Measurements from ENCODE around the gene ZNF425. TPM values are rescaled to one million over a fixed set of nuclear protein-coding genes. Genes with fewer than 3 reads are reported as not detected.

ZNF425 gene
- total and polyA plus RNA-seq, 4 donors: 0.25 to 0.98 (median 0.58) TPM

DNA sequence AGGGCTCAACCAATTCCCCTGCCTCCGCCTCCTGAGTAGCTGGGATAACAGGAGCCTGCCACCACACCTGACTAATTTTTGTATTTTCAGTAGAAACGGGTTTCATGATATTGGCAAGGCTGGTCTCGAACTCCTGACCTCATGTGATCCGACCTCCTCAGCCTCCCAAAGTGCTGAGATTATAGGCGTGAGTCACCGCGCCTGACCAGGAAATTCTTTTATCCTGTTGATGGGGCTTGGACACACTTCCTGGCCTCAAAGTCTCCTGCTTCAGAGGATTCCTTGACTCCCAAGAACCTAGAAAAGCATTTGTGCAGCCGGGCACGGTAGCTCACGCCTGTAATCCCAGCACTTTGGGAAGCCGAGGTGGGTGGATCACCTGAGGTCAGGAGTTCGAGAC is 16.2 kb downstream of the ZNF425 start:
- WGBS: 93% methylated on average over 12 of the region's 12 CpGs
- no peak overlapping the region for H3K27ac ChIP-seq (ENCODE audit: low read depth in 1 of 2, low read length in 2 of 2)
- peaks cover 0 to under 1% (median 0%) of the 10 kb centered on the region in 4 donors for H3K36me3 ChIP-seq (ENCODE audit: control insufficient read depth in 4 of 4, insufficient read depth in 3 of 4, low read depth in 1 of 4, low read length in 3 of 4)
- TF ChIP-seq, protein P1, sequence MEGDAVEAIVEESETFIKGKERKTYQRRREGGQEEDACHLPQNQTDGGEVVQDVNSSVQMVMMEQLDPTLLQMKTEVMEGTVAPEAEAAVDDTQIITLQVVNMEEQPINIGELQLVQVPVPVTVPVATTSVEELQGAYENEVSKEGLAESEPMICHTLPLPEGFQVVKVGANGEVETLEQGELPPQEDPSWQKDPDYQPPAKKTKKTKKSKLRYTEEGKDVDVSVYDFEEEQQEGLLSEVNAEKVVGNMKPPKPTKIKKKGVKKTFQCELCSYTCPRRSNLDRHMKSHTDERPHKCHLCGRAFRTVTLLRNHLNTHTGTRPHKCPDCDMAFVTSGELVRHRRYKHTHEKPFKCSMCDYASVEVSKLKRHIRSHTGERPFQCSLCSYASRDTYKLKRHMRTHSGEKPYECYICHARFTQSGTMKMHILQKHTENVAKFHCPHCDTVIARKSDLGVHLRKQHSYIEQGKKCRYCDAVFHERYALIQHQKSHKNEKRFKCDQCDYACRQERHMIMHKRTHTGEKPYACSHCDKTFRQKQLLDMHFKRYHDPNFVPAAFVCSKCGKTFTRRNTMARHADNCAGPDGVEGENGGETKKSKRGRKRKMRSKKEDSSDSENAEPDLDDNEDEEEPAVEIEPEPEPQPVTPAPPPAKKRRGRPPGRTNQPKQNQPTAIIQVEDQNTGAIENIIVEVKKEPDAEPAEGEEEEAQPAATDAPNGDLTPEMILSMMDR (IDR thresholded peaks at IDR 0.05; ENCODE audit: low read depth, low read length, missing input control): no peak
- TF ChIP-seq RAD21 (IDR thresholded peaks at IDR 0.05): no peak
- TF ChIP-seq, protein P2, sequence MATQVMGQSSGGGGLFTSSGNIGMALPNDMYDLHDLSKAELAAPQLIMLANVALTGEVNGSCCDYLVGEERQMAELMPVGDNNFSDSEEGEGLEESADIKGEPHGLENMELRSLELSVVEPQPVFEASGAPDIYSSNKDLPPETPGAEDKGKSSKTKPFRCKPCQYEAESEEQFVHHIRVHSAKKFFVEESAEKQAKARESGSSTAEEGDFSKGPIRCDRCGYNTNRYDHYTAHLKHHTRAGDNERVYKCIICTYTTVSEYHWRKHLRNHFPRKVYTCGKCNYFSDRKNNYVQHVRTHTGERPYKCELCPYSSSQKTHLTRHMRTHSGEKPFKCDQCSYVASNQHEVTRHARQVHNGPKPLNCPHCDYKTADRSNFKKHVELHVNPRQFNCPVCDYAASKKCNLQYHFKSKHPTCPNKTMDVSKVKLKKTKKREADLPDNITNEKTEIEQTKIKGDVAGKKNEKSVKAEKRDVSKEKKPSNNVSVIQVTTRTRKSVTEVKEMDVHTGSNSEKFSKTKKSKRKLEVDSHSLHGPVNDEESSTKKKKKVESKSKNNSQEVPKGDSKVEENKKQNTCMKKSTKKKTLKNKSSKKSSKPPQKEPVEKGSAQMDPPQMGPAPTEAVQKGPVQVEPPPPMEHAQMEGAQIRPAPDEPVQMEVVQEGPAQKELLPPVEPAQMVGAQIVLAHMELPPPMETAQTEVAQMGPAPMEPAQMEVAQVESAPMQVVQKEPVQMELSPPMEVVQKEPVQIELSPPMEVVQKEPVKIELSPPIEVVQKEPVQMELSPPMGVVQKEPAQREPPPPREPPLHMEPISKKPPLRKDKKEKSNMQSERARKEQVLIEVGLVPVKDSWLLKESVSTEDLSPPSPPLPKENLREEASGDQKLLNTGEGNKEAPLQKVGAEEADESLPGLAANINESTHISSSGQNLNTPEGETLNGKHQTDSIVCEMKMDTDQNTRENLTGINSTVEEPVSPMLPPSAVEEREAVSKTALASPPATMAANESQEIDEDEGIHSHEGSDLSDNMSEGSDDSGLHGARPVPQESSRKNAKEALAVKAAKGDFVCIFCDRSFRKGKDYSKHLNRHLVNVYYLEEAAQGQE (IDR thresholded peaks at IDR 0.05): no peak
- TF ChIP-seq GABPA (IDR thresholded peaks at IDR 0.05 in 1 of 2, conservative IDR thresholded peaks at IDR 0.05 in 1 of 2): no peak
- no peak for TF ChIP-seq TAF1 (conservative IDR thresholded peaks at IDR 0.05)
- no peak for TF ChIP-seq HNF4A (conservative IDR thresholded peaks at IDR 0.05)
- no peak for TF ChIP-seq FOXA1 (IDR thresholded peaks at IDR 0.05)
- TF ChIP-seq RXRA (IDR thresholded peaks at IDR 0.05): no peak
- H3K4me3 ChIP-seq (ENCODE audit: low read depth in 1 of 3, low read length in 3 of 3): no peak overlapping the region
- no peak for DNase-seq (ENCODE audit: low spot score)
- no peak overlapping the region for H3K9ac ChIP-seq (ENCODE audit: low read depth in 1 of 2, low read length in 2 of 2)
- no peaks in the 10 kb centered on the region for H3K9me3 ChIP-seq (ENCODE audit: control insufficient read depth in 4 of 4, low read length in 3 of 4)
- no peaks in the 10 kb centered on the region for H3K4me1 ChIP-seq (ENCODE audit: control insufficient read depth in 4 of 4, insufficient read depth in 4 of 4, low read length in 3 of 4)
- no peaks in the 10 kb centered on the region for H3K27me3 ChIP-seq (ENCODE audit: control insufficient read depth in 4 of 4, insufficient read depth in 4 of 4, low read length in 3 of 4)

DNA sequence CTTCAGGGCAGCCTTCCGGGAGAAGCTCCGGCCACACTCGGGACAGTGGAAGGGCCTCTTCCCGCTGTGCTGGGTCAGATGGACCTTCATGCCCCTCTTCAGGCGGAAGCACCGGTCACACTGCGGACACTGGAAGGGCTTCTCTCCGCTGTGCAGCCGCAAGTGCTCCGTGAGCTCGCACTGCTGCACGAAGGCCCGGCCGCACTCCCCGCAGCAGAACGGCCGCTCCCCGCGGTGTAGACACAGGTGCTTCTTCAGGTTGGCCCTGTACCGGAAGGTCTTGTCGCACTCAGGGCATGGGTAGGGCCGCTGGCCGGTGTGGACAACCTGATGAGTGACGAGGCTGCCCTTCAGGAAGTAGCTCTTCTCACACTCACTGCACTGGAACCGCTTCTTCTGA is 21.4 kb downstream of the ZNF425 start:
- H3K27me3 ChIP-seq (ENCODE audit: control insufficient read depth in 4 of 4, insufficient read depth in 4 of 4, low read length in 3 of 4): no peaks in the 10 kb centered on the region
- H3K9me3 ChIP-seq (ENCODE audit: control insufficient read depth in 4 of 4, low read length in 3 of 4): no peaks in the 10 kb centered on the region
- WGBS: 97% methylated on average over 25 of the region's 25 CpGs
- no peaks in the 10 kb centered on the region for H3K4me1 ChIP-seq (ENCODE audit: control insufficient read depth in 4 of 4, insufficient read depth in 4 of 4, low read length in 3 of 4)
- TF ChIP-seq, protein P1 (IDR thresholded peaks at IDR 0.05; ENCODE audit: low read depth, low read length, missing input control): no peak
- TF ChIP-seq SP1 (IDR thresholded peaks at IDR 0.05): no peak
- no peak for TF ChIP-seq NR2F2 (IDR thresholded peaks at IDR 0.05)
- no peak for TF ChIP-seq EGR1 (IDR thresholded peaks at IDR 0.05; ENCODE audit: low read depth in 2 of 2)
- no peak for TF ChIP-seq YY1 (IDR thresholded peaks at IDR 0.05)
- no peak for TF ChIP-seq HNF4G (IDR thresholded peaks at IDR 0.05)
- no peak for TF ChIP-seq FOXA1 (IDR thresholded peaks at IDR 0.05)
- TF ChIP-seq, protein P3, sequence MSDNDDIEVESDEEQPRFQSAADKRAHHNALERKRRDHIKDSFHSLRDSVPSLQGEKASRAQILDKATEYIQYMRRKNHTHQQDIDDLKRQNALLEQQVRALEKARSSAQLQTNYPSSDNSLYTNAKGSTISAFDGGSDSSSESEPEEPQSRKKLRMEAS (IDR thresholded peaks at IDR 0.05): no peak
- TF ChIP-seq FOXA2 (IDR thresholded peaks at IDR 0.05): no peak
- TF ChIP-seq, protein P4, sequence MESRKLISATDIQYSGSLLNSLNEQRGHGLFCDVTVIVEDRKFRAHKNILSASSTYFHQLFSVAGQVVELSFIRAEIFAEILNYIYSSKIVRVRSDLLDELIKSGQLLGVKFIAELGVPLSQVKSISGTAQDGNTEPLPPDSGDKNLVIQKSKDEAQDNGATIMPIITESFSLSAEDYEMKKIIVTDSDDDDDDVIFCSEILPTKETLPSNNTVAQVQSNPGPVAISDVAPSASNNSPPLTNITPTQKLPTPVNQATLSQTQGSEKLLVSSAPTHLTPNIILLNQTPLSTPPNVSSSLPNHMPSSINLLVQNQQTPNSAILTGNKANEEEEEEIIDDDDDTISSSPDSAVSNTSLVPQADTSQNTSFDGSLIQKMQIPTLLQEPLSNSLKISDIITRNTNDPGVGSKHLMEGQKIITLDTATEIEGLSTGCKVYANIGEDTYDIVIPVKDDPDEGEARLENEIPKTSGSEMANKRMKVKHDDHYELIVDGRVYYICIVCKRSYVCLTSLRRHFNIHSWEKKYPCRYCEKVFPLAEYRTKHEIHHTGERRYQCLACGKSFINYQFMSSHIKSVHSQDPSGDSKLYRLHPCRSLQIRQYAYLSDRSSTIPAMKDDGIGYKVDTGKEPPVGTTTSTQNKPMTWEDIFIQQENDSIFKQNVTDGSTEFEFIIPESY (IDR thresholded peaks at IDR 0.05): no peak
- no peak overlapping the region for H3K27ac ChIP-seq (ENCODE audit: low read depth in 1 of 2, low read length in 2 of 2)
- no peak overlapping the region for H3K9ac ChIP-seq (ENCODE audit: low read depth in 1 of 2, low read length in 2 of 2)
- H3K36me3 ChIP-seq (ENCODE audit: control insufficient read depth in 4 of 4, insufficient read depth in 3 of 4, low read depth in 1 of 4, low read length in 3 of 4): peaks cover 0 to 2% (median 0%) of the 10 kb centered on the region in 4 donors
- H3K4me3 ChIP-seq (ENCODE audit: low read depth in 1 of 3, low read length in 3 of 3): no peak overlapping the region
- DNase-seq (ENCODE audit: low spot score): no peak
